Panc1 (cell line): ENCODE data around the gene CYP4V2. TPM values are rescaled to one million over a fixed set of nuclear protein-coding genes. Genes with fewer than 3 reads are reported as not detected.

Experiments used
- ATAC-seq: fragments of 200-7000 bp; cut with Tn5 transposase; 2 replicates; pipeline ENCODE4 v1.9.1; 2020; ENCODE audit warnings: mild to moderate bottlenecking, moderate library complexity
- BruUV-seq: library from RNA; stranded (reverse); fragments of 400-500 nt; replicated peaks from 2 replicates; lab custom pipeline; 2021; lab: Mats Ljungman, UMichigan
- CTCF ChIA-PET: fragments of 300-600 bp; sonication (Branson Sonifier 250); formaldehyde crosslinking; loops from one replicate; lab custom pipeline; 2022; ENCODE audit warnings: antibody characterized with exemption; lab: Charles Lee
- POLR2A ChIA-PET: fragments of 300-600 bp; sonication (Branson Sonifier 250); formaldehyde crosslinking; loops from one replicate; lab custom pipeline; 2022; ENCODE audit warnings: antibody characterized with exemption; lab: Charles Lee
- DNase-seq: peaks from one replicate; pipeline ENCODE4 v3.0.0-alpha.2; 2010; ENCODE audit warnings: low read depth, low spot score
- H3K27ac ChIP-seq: 2 replicates; pipeline ENCODE4 v1.5.1; 2011; ENCODE audit warnings: mild to moderate bottlenecking, low read length, inconsistent platforms
- H3K27me3 ChIP-seq: fragments of 200-500 bp; sonication (Bioruptor generic); 2 replicates; pipeline ENCODE4 v1.6.0; 2014; ENCODE audit warnings: low read length, inconsistent platforms; ENCODE audit not compliant: control insufficient read depth, insufficient read depth
- H3K36me3 ChIP-seq: fragments of 200-500 bp; sonication (Bioruptor generic); 2 replicates; pipeline ENCODE4 v1.5.1; 2014; ENCODE audit warnings: inconsistent platforms, mild to moderate bottlenecking, low read length, moderate library complexity; ENCODE audit not compliant: control insufficient read depth, insufficient read depth
- H3K4me1 ChIP-seq: 2 replicates; pipeline ENCODE4 v1.5.1; 2011; ENCODE audit warnings: inconsistent platforms, mild to moderate bottlenecking, low read length, moderate library complexity; ENCODE audit not compliant: control insufficient read depth, insufficient read depth
- H3K4me3 ChIP-seq, 2 experiments: 2 replicates each; pipeline ENCODE4 v1.5.1; 2011 to 2012; ENCODE audit warnings: low read depth in 2 of 2, low read length in 2 of 2, mild to moderate bottlenecking in 2 of 2, inconsistent platforms in 1 of 2, moderate library complexity in 1 of 2
- H3K9me3 ChIP-seq: fragments of 200-500 bp; sonication (Bioruptor generic); 2 replicates; pipeline ENCODE4 v1.5.1; 2014; ENCODE audit warnings: low read depth, mild to moderate bottlenecking, inconsistent platforms, low read length, moderate library complexity; ENCODE audit not compliant: control insufficient read depth, insufficient read depth
- POLR2AphosphoS5 ChIP-seq: IDR thresholded peaks from 2 replicates; pipeline ENCODE4 v1.6.1; 2012; ENCODE audit warnings: mild to moderate bottlenecking, low read depth, low read length, moderate library complexity
- SIN3A ChIP-seq: IDR thresholded peaks from 2 replicates; pipeline ENCODE4 v1.6.1; 2012; ENCODE audit warnings: low read depth, mild to moderate bottlenecking, low read length, moderate library complexity, borderline replicate concordance; ENCODE audit not compliant: insufficient read depth
- TCF7L2 ChIP-seq: IDR thresholded peaks from 2 replicates; pipeline ENCODE4 v1.6.1; 2011; ENCODE audit warnings: mild to moderate bottlenecking, low read depth, low read length, inconsistent platforms
- in situ Hi-C: cut with HindIII; loops from 2 replicates; pipeline ENCODE4 v1.10.0; 2016; ENCODE audit warnings: low sequenced_read_pairs, low pct_unique_long_range_greater_than_20kb
- intact Hi-C: fragments of 100-400 bp; cut with micrococcal nuclease; formaldehyde crosslinking; loops from one replicate; pipeline ENCODE4 v1.10.0; 2022; ENCODE audit not compliant: unreplicated experiment
- total RNA-seq: library from RNA; stranded (reverse); gene quantifications from one replicate; pipeline ENCODE4 v1.2.1, GENCODE V29; 2021; ENCODE audit not compliant: unreplicated experiment
- TF ChIP-seq, protein P1 (sequence below), 2 experiments: IDR thresholded peaks; 2 replicates each; pipeline ENCODE4 v1.6.1; 2011 to 2012; ENCODE audit warnings: low read depth in 2 of 2, control low read depth in 1 of 2, low read length in 1 of 2, mild to moderate bottlenecking in 1 of 2, moderate library complexity in 1 of 2; ENCODE audit not compliant: insufficient read depth in 1 of 2
- TF ChIP-seq, protein P2 (sequence below): fragments of 450-650 bp; IDR thresholded peaks from 2 replicates; pipeline ENCODE4 v1.5.1; 2017; ENCODE audit warnings: mild to moderate bottlenecking

CYP4V2 gene
- total RNA-seq, 1 experiment from 2014 or later, result 1.1 TPM

- ChIA-PET CTCF (no interaction called here), POLR2A (no interaction called here)
- intact Hi-C loops, result no loop called here
- Histone ChIP-seq H3K27ac (no peak overlapping the region), H3K36me3 (no peaks in the 10 kb centered on the region), H3K4me3 (no peak overlapping the region), H3K27me3 (no peaks in the 10 kb centered on the region), H3K4me1 (no peaks in the 10 kb centered on the region), H3K9me3 (no peaks in the 10 kb centered on the region)
- in situ Hi-C loops, result no loop called here
- no peak for TF ChIP-seq TCF7L2
- TF ChIP-seq POLR2AphosphoS5, result no peak
- TF ChIP-seq, protein P1, sequence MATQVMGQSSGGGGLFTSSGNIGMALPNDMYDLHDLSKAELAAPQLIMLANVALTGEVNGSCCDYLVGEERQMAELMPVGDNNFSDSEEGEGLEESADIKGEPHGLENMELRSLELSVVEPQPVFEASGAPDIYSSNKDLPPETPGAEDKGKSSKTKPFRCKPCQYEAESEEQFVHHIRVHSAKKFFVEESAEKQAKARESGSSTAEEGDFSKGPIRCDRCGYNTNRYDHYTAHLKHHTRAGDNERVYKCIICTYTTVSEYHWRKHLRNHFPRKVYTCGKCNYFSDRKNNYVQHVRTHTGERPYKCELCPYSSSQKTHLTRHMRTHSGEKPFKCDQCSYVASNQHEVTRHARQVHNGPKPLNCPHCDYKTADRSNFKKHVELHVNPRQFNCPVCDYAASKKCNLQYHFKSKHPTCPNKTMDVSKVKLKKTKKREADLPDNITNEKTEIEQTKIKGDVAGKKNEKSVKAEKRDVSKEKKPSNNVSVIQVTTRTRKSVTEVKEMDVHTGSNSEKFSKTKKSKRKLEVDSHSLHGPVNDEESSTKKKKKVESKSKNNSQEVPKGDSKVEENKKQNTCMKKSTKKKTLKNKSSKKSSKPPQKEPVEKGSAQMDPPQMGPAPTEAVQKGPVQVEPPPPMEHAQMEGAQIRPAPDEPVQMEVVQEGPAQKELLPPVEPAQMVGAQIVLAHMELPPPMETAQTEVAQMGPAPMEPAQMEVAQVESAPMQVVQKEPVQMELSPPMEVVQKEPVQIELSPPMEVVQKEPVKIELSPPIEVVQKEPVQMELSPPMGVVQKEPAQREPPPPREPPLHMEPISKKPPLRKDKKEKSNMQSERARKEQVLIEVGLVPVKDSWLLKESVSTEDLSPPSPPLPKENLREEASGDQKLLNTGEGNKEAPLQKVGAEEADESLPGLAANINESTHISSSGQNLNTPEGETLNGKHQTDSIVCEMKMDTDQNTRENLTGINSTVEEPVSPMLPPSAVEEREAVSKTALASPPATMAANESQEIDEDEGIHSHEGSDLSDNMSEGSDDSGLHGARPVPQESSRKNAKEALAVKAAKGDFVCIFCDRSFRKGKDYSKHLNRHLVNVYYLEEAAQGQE (IDR thresholded peaks at IDR 0.05; ENCODE audit: insufficient read depth in 1 of 2, low read depth in 2 of 2, low read length in 1 of 2), result no peak
- TF ChIP-seq, protein P2, sequence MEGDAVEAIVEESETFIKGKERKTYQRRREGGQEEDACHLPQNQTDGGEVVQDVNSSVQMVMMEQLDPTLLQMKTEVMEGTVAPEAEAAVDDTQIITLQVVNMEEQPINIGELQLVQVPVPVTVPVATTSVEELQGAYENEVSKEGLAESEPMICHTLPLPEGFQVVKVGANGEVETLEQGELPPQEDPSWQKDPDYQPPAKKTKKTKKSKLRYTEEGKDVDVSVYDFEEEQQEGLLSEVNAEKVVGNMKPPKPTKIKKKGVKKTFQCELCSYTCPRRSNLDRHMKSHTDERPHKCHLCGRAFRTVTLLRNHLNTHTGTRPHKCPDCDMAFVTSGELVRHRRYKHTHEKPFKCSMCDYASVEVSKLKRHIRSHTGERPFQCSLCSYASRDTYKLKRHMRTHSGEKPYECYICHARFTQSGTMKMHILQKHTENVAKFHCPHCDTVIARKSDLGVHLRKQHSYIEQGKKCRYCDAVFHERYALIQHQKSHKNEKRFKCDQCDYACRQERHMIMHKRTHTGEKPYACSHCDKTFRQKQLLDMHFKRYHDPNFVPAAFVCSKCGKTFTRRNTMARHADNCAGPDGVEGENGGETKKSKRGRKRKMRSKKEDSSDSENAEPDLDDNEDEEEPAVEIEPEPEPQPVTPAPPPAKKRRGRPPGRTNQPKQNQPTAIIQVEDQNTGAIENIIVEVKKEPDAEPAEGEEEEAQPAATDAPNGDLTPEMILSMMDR, result no peak
- no peak for TF ChIP-seq SIN3A
- no peak for ATAC-seq
- BruUV-seq, result no TSS peak
- no peak for DNase-seq
Measured at GRCh38 chr4:186205156-186205555, 13.8 kb downstream of the CYP4V2 start.

DNA sequence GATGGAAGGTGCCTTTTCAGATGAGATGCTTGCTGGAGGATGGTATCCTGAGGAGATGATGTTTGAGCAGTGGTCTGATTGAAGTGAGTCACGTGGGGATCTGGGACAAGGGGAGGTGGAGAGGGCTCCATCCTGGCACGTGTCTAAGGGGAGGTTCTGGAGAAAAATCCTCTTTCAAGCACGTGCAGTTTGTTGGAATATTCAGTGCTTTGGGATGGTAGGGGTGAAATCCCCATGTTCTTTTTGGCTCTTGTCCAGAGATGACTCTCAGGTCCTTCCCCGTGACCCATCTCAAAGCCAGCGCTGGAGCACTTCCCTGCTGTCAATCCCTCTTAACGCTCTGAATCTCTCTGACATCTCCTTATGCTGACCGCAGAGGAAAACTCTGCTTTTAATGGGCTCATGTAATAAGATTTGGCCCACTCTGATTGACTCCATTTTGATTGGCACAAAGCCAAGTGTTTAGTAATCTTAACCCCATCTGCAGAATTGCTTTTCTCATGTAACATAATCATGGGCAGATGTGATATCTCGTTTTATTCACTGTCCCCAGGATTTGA, 25.2 kb downstream of the CYP4V2 start:
- TF ChIP-seq SIN3A (no peak), TCF7L2 (no peak), POLR2AphosphoS5 (no peak)
- TF ChIP-seq, protein P2, result no peak
- TF ChIP-seq, protein P1 (IDR thresholded peaks at IDR 0.05; ENCODE audit: insufficient read depth in 1 of 2, low read depth in 2 of 2, low read length in 1 of 2), result no peak
- BruUV-seq, result no TSS peak
- no peaks in the 10 kb centered on the region for H3K4me1 ChIP-seq
- POLR2A ChIA-PET, result no interaction called here
- intact Hi-C loops (no loop called here), in situ Hi-C loops (no loop called here)
- ATAC-seq (no peak), DNase-seq (no peak)
- no peaks in the 10 kb centered on the region for H3K36me3 ChIP-seq
- H3K27me3 ChIP-seq, result no peaks in the 10 kb centered on the region
- CTCF ChIA-PET, result no interaction called here
- H3K4me3 ChIP-seq, result no peak overlapping the region
- no peak overlapping the region for H3K27ac ChIP-seq
- no peaks in the 10 kb centered on the region for H3K9me3 ChIP-seq
